Smooth muscle cell of the umbilical artery (primary cell): ENCODE data around the gene CBX2. TPM values are rescaled to one million over a fixed set of nuclear protein-coding genes. Genes with fewer than 3 reads are reported as not detected.

Source experiments
- total RNA-seq: library from RNA; depleted of rRNA; stranded (reverse); fragments of >200 nt; gene quantifications from 2 replicates; pipeline ENCODE4 v1.2.3, GENCODE V29; 2014

Gene CBX2
- 0.89 and 3.8 TPM in 2 replicates for total RNA-seq

DNA sequence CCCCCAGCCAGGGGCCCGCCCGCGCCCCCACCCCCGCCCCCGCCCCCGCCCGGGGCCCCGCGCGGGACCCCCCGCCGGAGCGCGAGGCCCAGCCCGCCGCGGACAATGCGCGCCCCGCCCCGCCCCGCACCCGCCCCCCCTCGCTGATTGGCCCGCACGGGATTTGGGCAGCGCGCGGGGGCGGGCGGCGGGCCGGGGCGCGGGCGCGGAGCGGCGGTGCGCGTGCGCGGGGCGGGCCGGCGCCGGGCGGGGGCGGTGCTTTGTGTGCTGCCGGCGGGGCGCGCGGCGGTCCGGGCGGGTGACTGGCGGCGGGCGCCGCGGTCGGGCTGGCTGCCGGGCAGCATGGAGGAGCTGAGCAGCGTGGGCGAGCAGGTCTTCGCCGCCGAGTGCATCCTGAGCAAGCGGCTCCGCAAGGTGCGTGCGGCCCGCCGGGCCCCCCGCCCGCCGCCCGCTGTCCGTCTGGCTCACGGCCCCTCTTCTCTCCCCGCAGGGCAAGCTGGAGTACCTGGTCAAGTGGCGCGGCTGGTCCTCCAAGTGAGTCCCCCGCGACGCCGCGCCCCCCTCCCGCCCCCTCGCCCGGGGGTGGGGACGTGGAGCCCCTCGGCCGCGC, at the start of gene CBX2:
Gene CBX2, plus strand, starts transcription at position 255 of the 610 bp plus-strand sequence. Its CDS starts 88 bp downstream, at position 343.

DNA sequence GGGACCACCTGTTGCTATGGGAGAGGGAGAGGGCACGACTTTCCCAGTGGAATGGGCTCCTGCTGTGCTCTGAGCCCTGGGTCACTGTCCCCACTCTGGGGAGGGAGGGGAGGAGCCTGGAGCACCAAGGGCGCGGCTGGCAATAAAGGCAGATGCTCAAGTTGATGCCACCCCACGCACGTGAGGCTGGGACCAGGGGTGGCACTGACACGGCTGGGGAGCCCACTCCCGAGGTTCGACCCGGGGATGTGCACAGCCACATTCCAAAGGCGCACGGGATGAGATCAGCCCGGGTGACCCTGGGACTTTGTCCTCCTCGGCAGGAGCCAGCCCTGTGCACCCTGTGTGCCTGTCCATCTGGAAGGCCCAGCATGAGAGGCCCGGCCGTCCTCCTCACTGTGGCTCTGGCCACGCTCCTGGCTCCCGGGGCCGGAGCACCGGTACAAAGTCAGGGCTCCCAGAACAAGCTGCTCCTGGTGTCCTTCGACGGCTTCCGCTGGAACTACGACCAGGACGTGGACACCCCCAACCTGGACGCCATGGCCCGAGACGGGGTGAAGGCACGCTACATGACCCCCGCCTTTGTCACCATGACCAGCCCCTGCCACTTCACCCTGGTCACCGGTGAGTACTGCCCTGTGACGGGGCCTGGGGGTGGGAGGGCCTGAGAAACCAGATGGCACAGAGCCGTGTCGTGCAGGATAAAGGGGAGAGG, 47.0 kb upstream of the CBX2 start, which contains the start of gene ENPP7:
Gene ENPP7, plus strand, starts transcription at position 175 of the 715 bp plus-strand sequence. Its CDS starts 197 bp downstream, at position 372.

DNA sequence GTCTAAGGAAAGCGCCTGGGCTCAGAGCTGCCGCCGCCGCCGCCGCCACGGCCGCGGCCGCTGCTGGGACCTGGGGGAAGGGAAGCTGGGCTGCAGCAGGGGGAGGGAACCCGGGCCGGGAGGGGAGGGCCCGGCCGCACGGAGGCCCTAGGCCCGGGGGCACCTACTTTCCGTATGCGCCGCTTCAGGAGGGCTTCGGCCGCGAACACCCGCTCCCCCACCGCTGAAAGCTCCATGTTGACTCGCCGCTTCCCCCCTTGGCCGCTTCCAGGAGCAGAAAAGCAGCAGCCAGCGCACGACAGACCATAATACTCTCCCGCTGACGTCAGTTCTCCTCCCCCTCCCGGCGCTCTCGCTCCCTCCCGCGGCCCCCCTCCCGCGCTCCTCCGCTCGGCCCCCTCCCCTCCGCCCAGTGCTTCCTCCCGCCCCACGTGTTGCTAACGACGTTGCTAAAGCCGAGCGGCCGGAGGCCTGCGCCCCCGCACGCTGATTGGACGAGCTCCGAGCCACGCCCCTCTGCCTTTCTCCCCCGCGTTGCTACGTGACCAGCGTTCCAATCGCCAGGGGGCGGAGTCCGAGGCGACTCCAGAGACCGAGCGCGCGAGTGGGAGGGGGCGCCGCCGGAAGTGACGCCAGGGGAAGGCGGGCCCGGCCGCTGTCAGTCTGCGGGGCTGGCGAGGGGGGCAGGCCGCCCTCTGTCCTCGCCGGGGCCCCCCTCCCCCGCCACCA, 19.0 kb downstream of the CBX2 start, which contains the start of gene CBX8:
Gene CBX8, minus strand, starts transcription at position 315 of the 729 bp plus-strand sequence. Its CDS starts 79 bp downstream, at position 236.

Other genes starting within 250 kb of the CBX2 start
- gene RBFOX3, start 167.1 kb upstream of the CBX2 start, total RNA-seq = not detected in 2 replicates
- gene ENPP7, start 47.2 kb upstream of the CBX2 start, total RNA-seq = not detected in 2 replicates
- 3.6 and 5.6 TPM in 2 replicates for gene CBX8, start 18.9 kb downstream of the CBX2 start, total RNA-seq
- gene CBX4, start 61.3 kb downstream of the CBX2 start, total RNA-seq = 12.8 and 13.1 TPM in 2 replicates